GM12801 (cell line): ENCODE measurements around the gene CDH13.

Source experiments
- TF ChIP-seq, protein P1 (sequence below): IDR thresholded peaks from one replicate; pipeline ENCODE4 v1.5.1; 2011; ENCODE audit warnings: control low read depth; ENCODE audit not compliant: insufficient read length; ENCODE audit errors: extremely low read depth

The CDH13 gene

DNA sequence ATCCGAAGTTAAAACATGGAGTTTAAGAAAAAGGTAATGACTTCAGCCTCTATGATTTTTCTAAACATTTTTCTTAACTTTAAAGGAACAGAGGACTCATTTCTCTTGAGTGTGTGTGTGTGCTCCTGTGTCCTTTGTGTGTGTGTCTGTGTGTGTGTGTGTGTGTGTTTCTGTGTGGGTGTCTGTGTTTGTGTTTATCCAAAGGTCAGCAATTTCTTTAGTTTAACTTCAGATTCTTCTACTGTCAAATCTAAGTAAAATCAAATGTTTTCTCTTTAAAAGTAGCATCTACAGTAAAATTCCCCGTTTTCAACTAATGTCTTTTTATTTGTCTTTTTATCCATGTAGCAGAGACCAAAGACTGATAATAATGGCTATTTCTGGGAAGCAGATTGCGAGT lies 1212.8 kb downstream of the CDH13 start:
- TF ChIP-seq, protein P1, sequence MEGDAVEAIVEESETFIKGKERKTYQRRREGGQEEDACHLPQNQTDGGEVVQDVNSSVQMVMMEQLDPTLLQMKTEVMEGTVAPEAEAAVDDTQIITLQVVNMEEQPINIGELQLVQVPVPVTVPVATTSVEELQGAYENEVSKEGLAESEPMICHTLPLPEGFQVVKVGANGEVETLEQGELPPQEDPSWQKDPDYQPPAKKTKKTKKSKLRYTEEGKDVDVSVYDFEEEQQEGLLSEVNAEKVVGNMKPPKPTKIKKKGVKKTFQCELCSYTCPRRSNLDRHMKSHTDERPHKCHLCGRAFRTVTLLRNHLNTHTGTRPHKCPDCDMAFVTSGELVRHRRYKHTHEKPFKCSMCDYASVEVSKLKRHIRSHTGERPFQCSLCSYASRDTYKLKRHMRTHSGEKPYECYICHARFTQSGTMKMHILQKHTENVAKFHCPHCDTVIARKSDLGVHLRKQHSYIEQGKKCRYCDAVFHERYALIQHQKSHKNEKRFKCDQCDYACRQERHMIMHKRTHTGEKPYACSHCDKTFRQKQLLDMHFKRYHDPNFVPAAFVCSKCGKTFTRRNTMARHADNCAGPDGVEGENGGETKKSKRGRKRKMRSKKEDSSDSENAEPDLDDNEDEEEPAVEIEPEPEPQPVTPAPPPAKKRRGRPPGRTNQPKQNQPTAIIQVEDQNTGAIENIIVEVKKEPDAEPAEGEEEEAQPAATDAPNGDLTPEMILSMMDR, result no peak

DNA sequence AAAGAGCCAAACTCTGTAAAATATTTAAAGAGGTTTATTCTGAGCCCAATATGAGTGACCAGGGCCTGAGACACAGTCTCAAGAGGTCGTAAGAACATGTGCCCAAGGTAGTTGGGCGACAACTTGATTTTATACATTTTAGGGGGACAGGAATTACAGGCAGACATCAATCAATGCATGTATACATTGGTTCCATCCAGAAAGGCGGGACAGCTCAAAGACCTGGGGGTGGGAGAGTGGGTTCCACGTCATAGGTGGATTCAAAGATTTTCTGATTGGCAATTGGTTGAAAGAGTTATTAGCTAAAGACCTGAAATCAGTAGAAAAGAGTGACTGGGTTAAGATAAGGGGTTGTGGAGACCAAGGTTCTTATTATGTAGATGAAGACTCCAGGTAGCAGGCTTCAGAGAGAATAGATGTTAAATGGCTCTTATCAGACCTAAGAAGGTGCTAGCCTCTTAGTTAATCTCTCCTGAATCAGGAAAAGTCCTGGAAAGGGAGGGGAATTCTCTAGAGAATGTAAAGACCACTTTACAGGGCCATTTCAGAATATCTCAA lies 1213.4 kb downstream of the CDH13 start:
- TF ChIP-seq, protein P1, result no peak

DNA sequence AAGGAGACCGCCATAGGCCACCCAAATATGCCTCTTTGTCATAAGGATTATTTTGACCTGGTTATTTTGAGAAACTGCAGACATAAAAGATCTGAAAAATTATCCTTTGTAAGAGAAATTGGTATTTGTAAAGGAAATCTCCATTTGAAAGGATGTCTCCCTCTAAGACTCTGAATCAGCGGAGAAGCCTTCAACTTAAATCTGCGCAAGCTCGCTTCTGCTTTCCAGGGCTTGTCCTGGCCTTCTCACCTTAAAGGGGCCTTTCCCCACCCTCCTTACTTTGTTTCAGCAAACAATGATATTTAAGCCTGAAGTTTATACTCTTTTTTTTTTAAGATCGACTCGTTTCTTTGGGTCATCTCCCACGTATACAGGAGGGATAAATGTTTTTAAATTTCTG lies 1215.5 kb downstream of the CDH13 start:
- TF ChIP-seq, protein P1, result no peak

DNA sequence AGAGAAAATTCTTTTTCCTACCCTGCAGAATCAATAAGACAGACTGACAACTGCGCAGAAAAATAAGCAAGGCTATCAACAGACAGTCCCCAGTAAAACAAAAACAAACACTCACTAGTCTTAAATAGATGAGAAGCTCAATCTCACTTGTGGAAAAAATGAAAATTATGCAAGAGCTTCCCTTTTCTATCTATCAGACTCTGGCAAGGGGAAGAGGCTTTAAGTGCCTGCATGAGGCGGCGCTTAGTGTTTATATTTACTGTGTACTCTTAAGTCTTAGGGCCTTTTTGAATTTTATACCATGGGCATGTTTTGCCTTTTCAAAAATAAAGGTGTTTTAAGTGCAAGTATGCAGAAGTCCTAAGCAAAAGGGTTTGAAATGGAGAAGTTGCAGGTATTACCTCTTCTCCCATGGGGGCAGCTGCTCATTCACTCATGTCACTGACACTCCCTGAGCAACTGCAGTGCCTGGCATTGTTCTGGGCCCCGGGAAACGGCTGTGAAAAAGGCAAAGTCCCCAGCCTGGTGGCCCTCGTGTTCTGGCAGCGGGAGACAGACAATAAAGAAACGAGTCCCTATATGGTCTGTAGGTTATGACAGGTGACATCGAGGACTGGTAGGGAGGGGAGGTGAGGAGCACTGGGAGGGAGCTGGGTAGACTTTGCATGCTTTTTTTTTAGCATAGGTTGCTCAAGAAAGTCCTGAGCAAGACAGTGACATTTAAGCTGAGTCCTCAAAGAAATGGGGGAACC lies 1216.2 kb downstream of the CDH13 start:
- TF ChIP-seq, protein P1, result no peak

DNA sequence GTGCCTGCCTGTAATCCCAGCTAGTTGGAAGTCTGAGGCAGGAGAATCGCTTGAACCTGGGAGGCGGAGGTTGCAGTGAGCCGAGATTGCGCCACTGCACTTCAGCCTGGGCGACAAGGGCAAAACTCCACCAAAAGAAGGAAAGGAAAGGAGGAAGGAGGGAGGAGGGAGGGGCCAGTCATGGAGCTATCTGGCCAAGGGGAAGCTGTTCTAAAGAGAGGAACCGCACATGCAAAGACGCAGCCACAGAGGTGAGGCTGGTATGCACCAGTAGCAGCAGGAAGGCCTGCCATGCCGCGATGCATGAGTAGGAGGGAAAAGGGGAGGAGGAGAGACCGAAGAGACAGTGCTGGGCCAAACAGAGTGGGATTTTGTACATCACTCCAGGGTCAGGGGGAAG lies 1216.9 kb downstream of the CDH13 start:
- TF ChIP-seq, protein P1, result no peak

DNA sequence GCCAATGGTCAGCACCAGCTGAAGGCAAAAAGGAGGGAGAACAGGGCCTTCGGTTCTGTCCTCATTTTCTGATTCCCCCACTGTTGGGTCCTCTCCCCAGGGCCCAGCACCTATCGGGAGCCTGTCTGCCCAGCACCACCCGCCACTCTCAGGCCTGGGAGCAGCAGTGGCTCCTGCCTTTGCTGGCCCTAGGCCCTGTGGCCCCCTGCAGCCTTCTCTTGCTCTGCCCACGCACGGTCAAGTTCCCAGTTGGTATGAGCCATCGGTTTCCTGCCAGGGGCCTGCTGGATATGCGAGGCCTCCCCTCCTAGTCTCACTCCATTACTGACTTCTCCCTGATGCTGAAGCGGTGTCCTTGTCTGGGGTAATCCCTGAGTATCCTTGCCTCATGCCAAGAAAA lies 1218.5 kb downstream of the CDH13 start:
- TF ChIP-seq, protein P1, result no peak

DNA sequence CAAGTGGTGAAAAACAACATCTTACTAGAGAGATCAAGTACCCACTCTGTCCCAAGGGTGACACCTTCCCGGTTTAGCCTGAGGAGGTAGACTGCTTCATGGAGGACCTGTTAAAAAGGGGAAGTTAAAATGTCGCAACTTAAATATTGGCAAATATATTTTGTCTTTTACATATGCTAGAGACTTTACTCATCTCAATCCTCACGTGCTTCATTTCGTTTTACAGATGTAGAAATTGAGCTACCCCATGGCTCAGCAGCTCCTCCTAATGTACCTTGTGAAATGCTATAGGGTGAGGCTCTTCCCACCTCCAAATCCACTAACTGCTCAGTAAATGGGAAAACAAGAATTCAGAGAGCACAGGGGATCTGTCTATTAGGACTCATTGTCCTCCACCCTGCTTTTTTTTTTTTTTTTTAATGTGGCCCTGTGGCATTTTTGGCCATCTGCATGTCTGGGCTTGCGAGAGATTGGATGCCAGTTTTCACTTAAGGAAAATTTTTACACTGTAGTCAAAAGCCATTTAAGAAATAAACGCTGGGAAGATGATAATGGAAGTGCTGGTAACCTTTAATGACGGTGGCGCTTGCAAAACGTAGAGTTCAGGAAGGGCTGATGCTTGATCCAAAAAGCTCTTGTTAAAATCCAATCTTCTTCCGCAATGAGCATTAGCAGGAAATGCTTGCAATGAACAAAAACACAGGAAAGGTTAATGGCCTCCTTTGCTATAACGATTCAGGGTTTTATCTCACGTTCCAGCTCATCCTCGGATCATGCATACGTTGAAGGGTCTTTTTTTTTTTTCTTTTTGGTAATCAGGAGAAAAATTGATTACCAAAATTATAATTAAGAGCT lies 1220.8 kb downstream of the CDH13 start:
- TF ChIP-seq, protein P1, result no peak
